SK-N-SH (cell line): Measurements from ENCODE around the gene GART. TPM values are rescaled to one million over a fixed set of nuclear protein-coding genes. Genes with fewer than 3 reads are reported as not detected.

ENCODE experiments used
- CTCF ChIA-PET: fragments of 300-600, 350-600 bp; formaldehyde crosslinking; extraction: SDS; loops from one replicate; lab custom pipeline; 2021; lab: Yijun Ruan, JAX
- POLR2A ChIA-PET: fragments of 350-600 bp; sonication (Branson Sonifier 250); formaldehyde crosslinking; extraction: SDS; loops from one replicate; lab custom pipeline; 2020; ENCODE audit warnings: antibody characterized with exemption, inconsistent platforms; lab: Yijun Ruan, JAX
- DNase-seq: peaks from one replicate; pipeline ENCODE4 v3.0.0; 2012
- H2AFZ ChIP-seq: fragments of 200-600 bp; sonication (generic); 2 replicates; pipeline ENCODE4 v1.8.1; 2016; ENCODE audit warnings: antibody characterized with exemption, mild to moderate bottlenecking, low read depth
- H3F3A ChIP-seq: fragments of 200-600 bp; sonication (generic); replicated peaks from 2 replicates; pipeline ENCODE3; 2016; ENCODE audit warnings: antibody characterized with exemption, mild to moderate bottlenecking; ENCODE audit not compliant: insufficient read depth
- H3K27ac ChIP-seq, 2 experiments: fragments of 200-500 bp in 1 of 2; fragments of 200-600 bp in 1 of 2; sonication (Bioruptor generic) in 1 of 2; sonication (generic), shearing (Covaris generic) in 1 of 2; 2 replicates each; pipeline versions ENCODE4 v1.5.1 to v1.6.1; 2014 to 2016; ENCODE audit warnings: low read depth in 2 of 2, inconsistent platforms in 1 of 2, low read length in 1 of 2, mild to moderate bottlenecking in 1 of 2, mixed read lengths in 1 of 2
- H3K27me3 ChIP-seq: fragments of 200-600 bp; sonication (generic), shearing (Covaris generic); 2 replicates; pipeline ENCODE4 v1.6.1; 2016; ENCODE audit warnings: mixed run types; ENCODE audit not compliant: insufficient read depth
- H3K36me3 ChIP-seq, 2 experiments: fragments of 200-500 bp in 1 of 2; fragments of 200-600 bp in 1 of 2; sonication (Bioruptor generic) in 1 of 2; sonication (generic) in 1 of 2; replicated peaks in 1 of 2; 2 replicates each; pipeline versions ENCODE3 to v1.5.1; 2014 to 2016; ENCODE audit warnings: low read length in 1 of 2, mild to moderate bottlenecking in 1 of 2; ENCODE audit not compliant: insufficient read depth in 2 of 2, control insufficient read depth in 1 of 2
- H3K4me1 ChIP-seq, 2 experiments: fragments of 200-500 bp in 1 of 2; fragments of 200-600 bp in 1 of 2; sonication (Bioruptor generic) in 1 of 2; sonication (generic), shearing (Covaris generic) in 1 of 2; 2 replicates each; pipeline versions ENCODE4 v1.5.1 to v1.6.1; 2014 to 2016; ENCODE audit warnings: low read depth in 1 of 2, low read length in 1 of 2, mixed run types in 1 of 2; ENCODE audit not compliant: insufficient read depth in 2 of 2, control insufficient read depth in 1 of 2
- H3K4me2 ChIP-seq: fragments of 200-600 bp; sonication (generic), shearing (Covaris generic); 2 replicates; pipeline ENCODE4 v1.6.1; 2017; ENCODE audit warnings: mixed run types
- H3K4me3 ChIP-seq, 2 experiments: fragments of 200-500 bp in 1 of 2; fragments of 200-600 bp in 1 of 2; sonication (Bioruptor generic) in 1 of 2; sonication (generic), shearing (Covaris generic) in 1 of 2; 2 replicates each; pipeline versions ENCODE4 v1.5.1 to v1.8.1; 2014 to 2016; ENCODE audit warnings: low read depth in 2 of 2, inconsistent platforms in 1 of 2, low read length in 1 of 2, mild to moderate bottlenecking in 1 of 2, mixed read lengths in 1 of 2, moderate library complexity in 1 of 2
- H3K79me2 ChIP-seq: fragments of 200-600 bp; sonication (generic); 2 replicates; pipeline ENCODE4 v1.8.1; 2017; ENCODE audit warnings: mild to moderate bottlenecking; ENCODE audit not compliant: insufficient read depth
- H3K9ac ChIP-seq: fragments of 200-600 bp; sonication (generic); 2 replicates; pipeline ENCODE4 v1.6.1; 2017; ENCODE audit warnings: mixed run types
- H3K9me2 ChIP-seq: fragments of 200-600 bp; sonication (generic); 2 replicates; pipeline ENCODE4 v1.6.1; 2017; ENCODE audit warnings: mixed run types
- H3K9me3 ChIP-seq: fragments of 200-600 bp; sonication (generic); 2 replicates; pipeline ENCODE4 v1.6.1; 2017; ENCODE audit warnings: mixed run types, mild to moderate bottlenecking, moderate library complexity
- H4K20me1 ChIP-seq: fragments of 200-600 bp; sonication (generic); 2 replicates; pipeline ENCODE4 v1.6.1; 2017; ENCODE audit warnings: mild to moderate bottlenecking, mixed run types; ENCODE audit not compliant: insufficient read depth
- CHD2 ChIP-seq: fragments of 150-350 bp; IDR thresholded peaks from 2 replicates; pipeline ENCODE4 v1.6.1; 2018; ENCODE audit warnings: low read length; ENCODE audit not compliant: partially characterized antibody
- CTCF ChIP-seq: fragments of 200-600 bp; sonication (generic); IDR thresholded peaks from 2 replicates; pipeline ENCODE4 v1.6.1; 2017; ENCODE audit warnings: antibody characterized with exemption, mild to moderate bottlenecking, moderate library complexity
- EZH2phosphoT487 ChIP-seq: fragments of 200-600 bp; sonication (generic); IDR thresholded peaks from 2 replicates; pipeline ENCODE4 v1.6.1; 2017; ENCODE audit warnings: low read depth, mixed run types, mild to moderate bottlenecking, antibody characterized with exemption, moderate library complexity, borderline replicate concordance
- IRF3 ChIP-seq: fragments of 150-350 bp; IDR thresholded peaks from 2 replicates; pipeline ENCODE4 v1.6.1; 2016; ENCODE audit warnings: mild to moderate bottlenecking, low read depth, low read length
- MAX ChIP-seq: IDR thresholded peaks from 2 replicates; pipeline ENCODE4 v1.4.0; 2012; ENCODE audit warnings: low read depth
- MEF2A ChIP-seq: IDR thresholded peaks from 2 replicates; pipeline ENCODE4 v1.4.0; 2012; ENCODE audit warnings: low read depth, borderline replicate concordance
- NFIC ChIP-seq: IDR thresholded peaks from 2 replicates; pipeline ENCODE4 v1.4.0; 2012; ENCODE audit warnings: borderline replicate concordance
- NRF1 ChIP-seq: IDR thresholded peaks from 2 replicates; pipeline ENCODE4 v1.6.1; 2012; ENCODE audit warnings: low read depth, mild to moderate bottlenecking, low read length
- RAD21 ChIP-seq: IDR thresholded peaks from 2 replicates; pipeline ENCODE4 v1.6.1; 2012; ENCODE audit warnings: mild to moderate bottlenecking, low read length
- REST ChIP-seq: IDR thresholded peaks from 2 replicates; pipeline ENCODE4 v1.6.1; 2012; ENCODE audit warnings: mild to moderate bottlenecking, low read depth, low read length, moderate library complexity
- RXRA ChIP-seq: IDR thresholded peaks from 2 replicates; pipeline ENCODE4 v1.4.0; 2012; ENCODE audit warnings: low read depth, mild to moderate bottlenecking, borderline replicate concordance
- SIN3A ChIP-seq: IDR thresholded peaks from 2 replicates; pipeline ENCODE4 v1.6.1; 2012; ENCODE audit warnings: low read depth, mild to moderate bottlenecking, low read length, moderate library complexity, borderline replicate concordance
- TAF1 ChIP-seq: IDR thresholded peaks from 2 replicates; pipeline ENCODE4 v1.6.1; 2012; ENCODE audit warnings: low read depth, mild to moderate bottlenecking, low read length, moderate library complexity, borderline replicate concordance
- TCF12 ChIP-seq: IDR thresholded peaks from 2 replicates; pipeline ENCODE4 v1.4.0; 2012
- ZBTB33 ChIP-seq: IDR thresholded peaks from 2 replicates; pipeline ENCODE4 v1.4.0; 2012; ENCODE audit warnings: low read depth, borderline replicate concordance
- WGBS: methylation state at CpG from one replicate; pipeline ENCODE4 v1.1.6; 2017; ENCODE audit warnings: low lambda C conversion rate; 5-methylcytosine and 5-hydroxymethylcytosine counted together
- polyA plus RNA-seq, 3 experiments: library from polyadenylated mRNA; depleted of rRNA; stranded (reverse); fragments of >200 nt; gene quantifications; 2 replicates each; pipeline ENCODE4 v1.2.3, GENCODE V29; 2012

GART gene
- polyA plus RNA-seq, 1 of the 3 experiments (the other 2 are of a cell fraction), result 17.3 TPM

- Histone ChIP-seq H4K20me1 (peaks cover 88% of the 10 kb centered on the region), H3K27me3 (no peaks in the 10 kb centered on the region), H3K79me2 (peaks cover 97% of the 10 kb centered on the region)
- DNase-seq, result no peak
- no peak for TF ChIP-seq REST
- no peak for TF ChIP-seq ZBTB33
- no peak for TF ChIP-seq IRF3
- no peak for TF ChIP-seq MAX
- no peak for TF ChIP-seq RAD21
- TF ChIP-seq SIN3A, result no peak
- TF ChIP-seq NRF1, result no peak
- TF ChIP-seq RXRA, result no peak
- TF ChIP-seq TAF1, result no peak
- TF ChIP-seq CTCF, result no peak
- TF ChIP-seq CHD2, result no peak
- TF ChIP-seq NFIC, result no peak
- no peak for TF ChIP-seq EZH2phosphoT487
- TF ChIP-seq MEF2A, result no peak
- no peak for TF ChIP-seq TCF12
- TF ChIP-seq, all 33 proteins: peak for 0
- WGBS, result 94% methylated on average over 4 of the region's 4 CpGs
- H3K9ac ChIP-seq, result no peak overlapping the region
- no peak overlapping the region for H3K4me3 ChIP-seq
- ChIA-PET CTCF (interaction anchor here (1.4 to 2.4 kb wide), 2 partner anchors 47 kb away, joined by 5 to 9 read pairs; no protein-coding TSS in a partner anchor), POLR2A (no interaction called here)
- no peaks in the 10 kb centered on the region for H3K9me2 ChIP-seq
- no peak overlapping the region for H3K4me2 ChIP-seq
- H3K36me3 ChIP-seq, result peaks cover 92 to 94% of the 10 kb centered on the region in 2 experiments
- H3K27ac ChIP-seq, result no peak overlapping the region
- no peak overlapping the region for H2AFZ ChIP-seq
- no peaks in the 10 kb centered on the region for H3F3A ChIP-seq
- no peaks in the 10 kb centered on the region for H3K9me3 ChIP-seq
- H3K4me1 ChIP-seq, result no peaks in the 10 kb centered on the region; a peak in 1 of 4 replicates
These were observed 17.0 kb upstream of the GART start for GRCh38 chr21:33558777-33559421.
